Activated T-helper 1 cell treated with Interleukin-2 at 50 U/mL for 16 hours (primary cell): ENCODE measurements around the gene PTPRU.

Experiments
- DNase-seq: peaks from one replicate; pipeline ENCODE4 v3.0.0-alpha.2; 2020; ENCODE audit warnings: low read depth

Gene PTPRU

GRCh38 chr1:29317916-29318530 is 81.7 kb downstream of the PTPRU start:
- no peak for DNase-seq

GRCh38 chr1:29318724-29319123 is 82.4 kb downstream of the PTPRU start:
- no peak for DNase-seq

GRCh38 chr1:29319300-29320110 is 83.2 kb downstream of the PTPRU start:
- no peak for DNase-seq

- DNase-seq, result no peak
These were observed 84.0 kb downstream of the PTPRU start for GRCh38 chr1:29320156-29320940.

GRCh38 chr1:29321176-29321575 is 84.9 kb downstream of the PTPRU start:
- no peak for DNase-seq

GRCh38 chr1:29322147-29322694 is 85.9 kb downstream of the PTPRU start:
- no peak for DNase-seq

GRCh38 chr1:29322861-29323585 is 86.7 kb downstream of the PTPRU start:
- DNase-seq, result no peak

- no peak for DNase-seq
These were observed 87.3 kb downstream of the PTPRU start for GRCh38 chr1:29323636-29324035.

GRCh38 chr1:29324202-29324601 is 87.9 kb downstream of the PTPRU start:
- no peak for DNase-seq

GRCh38 chr1:29324771-29325351 is 88.5 kb downstream of the PTPRU start:
- DNase-seq, result no peak

- no peak for DNase-seq
These were observed 89.4 kb downstream of the PTPRU start for GRCh38 chr1:29325675-29326074.

GRCh38 chr1:29326123-29326522 is 89.8 kb downstream of the PTPRU start:
- no peak for DNase-seq

- no peak for DNase-seq
These were observed 91.1 kb downstream of the PTPRU start for GRCh38 chr1:29327223-29327935.

- no peak for DNase-seq
These were observed 92.9 kb downstream of the PTPRU start for GRCh38 chr1:29329022-29329775.

GRCh38 chr1:29330089-29330488 is 93.8 kb downstream of the PTPRU start:
- DNase-seq, result no peak

- no peak for DNase-seq
These were observed 94.5 kb downstream of the PTPRU start for GRCh38 chr1:29330856-29331255.

- no peak for DNase-seq
These were observed 95.0 kb downstream of the PTPRU start for GRCh38 chr1:29331309-29331708.

GRCh38 chr1:29331729-29332128 is 95.4 kb downstream of the PTPRU start:
- no peak for DNase-seq

GRCh38 chr1:29332204-29332603 is 95.9 kb downstream of the PTPRU start:
- DNase-seq, result no peak

GRCh38 chr1:29333008-29333407 is 96.7 kb downstream of the PTPRU start:
- no peak for DNase-seq
